ENCODE data around the gene SHOX. TPM values are rescaled to one million over a fixed set of nuclear protein-coding genes. Genes with fewer than 3 reads are reported as not detected.
"Not testable (repeated sequence)": the region's sequence is repeated elsewhere in the genome, so short reads cannot be mapped to it uniquely, and the experiment has no call there.

Gene SHOX
- total RNA-seq, result not detected

DNA sequence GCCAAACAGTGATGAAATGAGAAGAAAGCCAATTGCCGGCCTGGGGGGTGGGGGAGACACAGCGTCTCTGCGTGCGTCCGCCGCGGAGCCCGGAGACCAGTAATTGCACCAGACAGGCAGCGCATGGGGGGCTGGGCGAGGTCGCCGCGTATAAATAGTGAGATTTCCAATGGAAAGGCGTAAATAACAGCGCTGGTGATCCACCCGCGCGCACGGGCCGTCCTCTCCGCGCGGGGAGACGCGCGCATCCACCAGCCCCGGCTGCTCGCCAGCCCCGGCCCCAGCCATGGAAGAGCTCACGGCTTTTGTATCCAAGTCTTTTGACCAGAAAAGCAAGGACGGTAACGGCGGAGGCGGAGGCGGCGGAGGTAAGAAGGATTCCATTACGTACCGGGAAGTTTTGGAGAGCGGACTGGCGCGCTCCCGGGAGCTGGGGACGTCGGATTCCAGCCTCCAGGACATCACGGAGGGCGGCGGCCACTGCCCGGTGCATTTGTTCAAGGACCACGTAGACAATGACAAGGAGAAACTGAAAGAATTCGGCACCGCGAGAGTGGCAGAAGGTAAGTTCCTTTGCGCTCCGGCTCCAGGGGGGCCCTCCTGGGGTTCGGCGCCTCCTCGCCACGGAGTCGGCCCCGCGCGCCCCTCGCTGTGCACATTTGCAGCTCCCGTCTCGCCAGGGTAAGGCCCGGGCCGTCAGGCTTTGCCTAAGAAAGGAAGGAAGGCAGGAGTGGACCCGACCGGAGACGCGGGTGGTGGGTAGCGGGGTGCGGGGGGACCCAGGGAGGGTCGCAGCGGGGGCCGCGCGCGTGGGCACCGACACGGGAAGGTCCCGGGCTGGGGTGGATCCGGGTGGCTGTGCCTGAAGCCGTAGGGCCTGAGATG, at the start of gene SHOX:
TSS of gene SHOX (plus strand) at position 180 of the 885 bp plus-strand sequence. CDS start at position 287, 107 bp downstream.
- DNase-seq (ENCODE audit: low spot score), result peak; percentile 25

DNA sequence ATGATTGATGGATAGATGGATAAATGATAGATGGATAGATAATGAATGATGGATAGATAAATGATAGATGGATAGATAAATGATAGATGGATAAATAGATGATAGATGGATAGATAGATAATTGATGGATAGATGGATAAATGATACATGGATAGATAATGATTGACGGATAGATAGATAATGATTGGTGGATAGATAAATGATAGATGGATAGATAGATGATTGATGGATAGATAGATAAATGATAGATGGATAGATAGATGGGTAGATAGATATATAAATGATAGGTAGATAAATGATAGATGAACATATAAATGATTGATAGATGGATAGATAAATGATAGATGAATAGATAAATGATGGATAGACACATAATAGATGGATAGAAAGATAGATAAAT, 49.5 kb upstream of the SHOX start:
- DNase-seq (ENCODE audit: low spot score), result no peak

DNA sequence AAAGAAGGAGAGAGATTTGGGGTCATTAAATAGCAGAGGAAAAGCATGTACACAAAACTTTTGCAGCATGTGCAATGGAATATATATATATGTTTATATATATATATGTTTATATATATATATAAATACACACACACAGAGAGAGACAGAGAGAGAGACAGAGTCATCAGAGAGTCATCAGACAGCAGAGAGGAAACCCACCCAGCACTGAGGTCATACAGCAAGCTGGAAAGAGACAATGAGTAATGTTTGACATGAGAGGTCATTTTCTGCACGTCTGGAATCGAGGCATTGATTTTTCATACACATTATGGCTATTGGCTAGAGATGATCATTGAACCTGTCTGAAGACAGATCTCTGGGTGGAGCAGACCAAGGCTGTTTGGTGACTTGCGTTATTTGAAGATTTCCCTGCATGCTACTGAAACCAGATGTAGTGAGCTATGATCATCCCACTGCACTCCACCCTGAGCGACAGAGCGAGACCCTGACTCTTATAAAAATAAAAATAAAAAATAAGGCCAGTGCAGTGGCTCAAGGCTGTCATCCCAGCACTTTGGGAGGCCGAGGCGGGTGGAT, 48.8 kb upstream of the SHOX start:
- DNase-seq (ENCODE audit: low spot score), result no peak

DNA sequence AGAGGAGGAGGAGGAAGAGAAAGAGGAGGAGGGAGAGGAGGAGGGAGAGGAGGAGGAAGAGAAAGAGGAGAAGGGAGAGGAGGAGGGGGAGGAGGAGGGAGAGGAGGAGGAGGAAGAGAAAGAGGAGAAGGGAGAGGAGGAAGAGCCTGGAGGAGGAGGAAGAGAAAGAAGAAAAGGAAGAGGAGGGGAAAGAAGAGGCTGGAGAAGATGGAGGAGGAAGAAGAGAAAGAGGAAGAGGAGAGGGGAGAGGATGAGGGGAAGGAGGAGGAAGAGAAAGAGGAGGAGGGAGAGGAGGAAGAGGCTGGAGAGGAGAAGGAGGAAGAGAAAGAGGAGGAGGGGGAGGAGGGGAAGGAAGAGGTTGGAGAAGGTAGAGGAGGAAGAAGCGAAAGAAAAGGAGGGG, 46.0 kb upstream of the SHOX start:
- no peak for DNase-seq (ENCODE audit: low spot score)

DNA sequence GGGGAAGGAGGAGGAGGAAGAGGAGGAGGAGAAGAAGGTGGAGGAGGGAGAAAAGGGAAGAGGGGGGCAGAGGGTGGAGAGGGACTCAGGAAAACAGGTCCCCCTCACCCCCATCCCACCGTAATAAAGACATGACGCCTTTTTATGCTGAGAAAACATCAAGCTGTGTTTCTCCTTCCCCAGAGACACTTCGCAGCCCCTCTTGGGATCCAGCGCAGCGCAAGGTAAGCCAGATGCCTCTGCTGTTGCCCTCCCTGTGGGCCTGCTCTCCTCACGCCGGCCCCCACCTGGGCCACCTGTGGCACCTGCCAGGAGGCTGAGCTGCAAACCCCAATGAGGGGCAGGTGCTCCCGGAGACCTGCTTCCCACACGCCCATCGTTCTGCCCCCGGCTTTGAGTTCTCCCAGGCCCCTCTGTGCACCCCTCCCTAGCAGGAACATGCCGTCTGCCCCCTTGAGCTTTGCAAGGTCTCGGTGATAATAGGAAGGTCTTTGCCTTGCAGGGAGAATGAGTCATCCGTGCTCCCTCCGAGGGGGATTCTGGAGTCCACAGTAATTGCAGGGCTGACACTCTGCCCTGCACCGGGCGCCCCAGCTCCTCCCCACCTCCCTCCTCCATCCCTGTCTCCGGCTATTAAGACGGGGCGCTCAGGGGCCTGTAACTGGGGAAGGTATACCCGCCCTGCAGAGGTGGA, 45.3 kb upstream of the SHOX start:
- DNase-seq (ENCODE audit: low spot score), result no peak

DNA sequence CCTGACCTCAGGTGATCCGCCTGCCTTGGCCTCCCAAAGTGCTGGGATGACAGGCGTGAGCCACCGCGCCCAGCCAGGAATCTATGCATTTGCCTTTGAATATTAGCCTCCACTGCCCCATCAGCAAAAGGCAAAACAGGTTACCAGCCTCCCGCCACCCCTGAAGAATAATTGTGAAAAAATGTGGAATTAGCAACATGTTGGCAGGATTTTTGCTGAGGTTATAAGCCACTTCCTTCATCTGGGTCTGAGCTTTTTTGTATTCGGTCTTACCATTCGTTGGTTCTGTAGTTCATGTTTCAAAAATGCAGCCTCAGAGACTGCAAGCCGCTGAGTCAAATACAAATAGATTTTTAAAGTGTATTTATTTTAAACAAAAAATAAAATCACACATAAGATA, 44.2 kb upstream of the SHOX start:
- DNase-seq (ENCODE audit: low spot score), result no peak

DNA sequence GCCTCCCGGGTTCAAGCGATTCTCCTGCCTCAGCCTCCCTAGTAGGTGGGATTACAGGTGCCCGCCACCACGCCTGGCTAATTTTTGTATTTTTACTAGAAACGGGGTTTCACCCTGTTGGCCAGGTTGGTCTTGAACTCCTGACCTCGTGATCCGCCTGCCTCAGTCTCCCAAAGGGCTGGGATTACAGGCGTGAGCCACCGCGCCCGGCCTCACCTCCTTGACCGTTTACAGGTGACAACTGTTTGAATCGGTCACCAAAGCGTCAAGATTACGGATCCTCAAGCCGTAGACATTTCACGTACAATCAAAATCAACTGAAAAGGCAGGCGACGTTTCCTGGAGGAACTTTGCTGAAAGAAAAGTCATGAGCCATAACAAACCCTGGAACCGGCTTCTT, 41.3 kb upstream of the SHOX start:
- DNase-seq (ENCODE audit: low spot score), result not testable (repeated sequence)

DNA sequence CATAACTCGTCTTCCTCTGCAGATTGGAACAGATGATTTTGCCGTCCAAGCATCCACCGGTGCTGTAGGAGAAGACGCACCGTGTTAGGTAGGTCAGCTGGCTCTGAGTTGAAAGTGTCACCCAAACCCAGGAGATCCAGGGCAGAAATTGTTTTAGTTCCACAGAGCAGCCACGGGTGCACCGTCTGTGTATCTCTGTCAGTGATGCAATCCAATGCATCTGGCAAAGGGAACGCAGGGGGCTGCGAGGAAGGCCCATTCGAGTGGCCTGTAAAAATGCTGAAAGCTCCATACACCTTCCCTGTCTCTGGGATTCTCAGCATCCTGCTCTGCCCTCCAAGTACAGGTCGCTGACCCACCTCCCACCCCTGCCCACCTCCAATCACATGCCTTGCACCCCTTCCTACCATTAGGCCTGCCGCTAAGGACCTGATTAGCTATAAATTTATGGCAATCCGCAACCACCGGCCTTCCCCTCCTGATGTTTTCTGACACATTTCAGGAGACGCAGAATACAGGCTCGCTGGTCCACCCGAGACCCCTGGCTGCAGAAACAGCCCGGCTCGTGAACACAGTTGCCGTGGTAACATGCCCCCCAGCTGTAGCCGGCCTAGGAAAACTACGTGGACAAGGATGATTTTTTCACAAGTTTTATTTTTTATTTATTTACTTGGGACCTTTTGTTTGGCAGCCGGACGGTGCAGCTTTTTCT, 39.7 kb upstream of the SHOX start:
- no peak for DNase-seq (ENCODE audit: low spot score)

DNA sequence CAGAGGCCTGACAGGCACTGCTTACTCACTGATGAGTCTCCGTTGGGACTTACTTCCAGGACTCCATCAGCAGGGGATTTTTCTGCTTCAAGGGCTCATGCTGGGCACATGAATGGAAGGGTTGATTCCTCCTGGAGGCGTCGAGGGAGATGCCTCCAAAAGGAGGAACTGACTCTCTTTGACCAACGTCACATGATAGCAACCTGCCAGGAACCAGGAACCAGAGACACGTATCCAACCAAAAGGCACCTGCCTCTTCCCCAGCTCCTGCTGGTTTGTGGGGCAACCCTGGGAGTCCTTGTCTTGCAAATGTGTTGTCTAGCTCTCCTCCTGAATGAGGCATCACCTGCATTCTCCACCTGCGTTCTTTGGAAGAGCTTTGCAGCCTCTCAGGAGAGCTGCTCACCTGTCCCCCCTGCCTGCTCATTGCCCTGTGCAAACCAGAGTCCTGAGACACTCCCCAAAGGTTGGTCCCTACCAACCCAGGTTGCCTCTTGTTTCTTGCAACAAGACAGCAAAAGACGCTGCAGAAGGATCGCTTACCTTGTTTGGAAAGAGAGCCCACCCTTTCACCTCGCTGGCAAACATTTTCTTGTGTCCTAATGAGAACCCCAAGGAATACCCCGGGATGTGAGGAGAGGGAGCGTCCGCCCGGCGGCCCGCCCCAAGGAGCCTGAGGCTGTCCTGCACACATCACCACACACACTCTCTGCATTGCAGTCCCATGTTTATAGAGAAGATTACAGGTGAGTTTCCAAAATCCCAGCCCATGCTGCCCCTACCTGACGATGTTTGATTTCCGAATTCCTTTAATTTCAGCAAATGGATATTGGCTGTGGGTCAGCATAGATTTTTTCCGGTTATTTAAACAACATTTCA, 30.5 kb upstream of the SHOX start:
- DNase-seq (ENCODE audit: low spot score), result no peak

DNA sequence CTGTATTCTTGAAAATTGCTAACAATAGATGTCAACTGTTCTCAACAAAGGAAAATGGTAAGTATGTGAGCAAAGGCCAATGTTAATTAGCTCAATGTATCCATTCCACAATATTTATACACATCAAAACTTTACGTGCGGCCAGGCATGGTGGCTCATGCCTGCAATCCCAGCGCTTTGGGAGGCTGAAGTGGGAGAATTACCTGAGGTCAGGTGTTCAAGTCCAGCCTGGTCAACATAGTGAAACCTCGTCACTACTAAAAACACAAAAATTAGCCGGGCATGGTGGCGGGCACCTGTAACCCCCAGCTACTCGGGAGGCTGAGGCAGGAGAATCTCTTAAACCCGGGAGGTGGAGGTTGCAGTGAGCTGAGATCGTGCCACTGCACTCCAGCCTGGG, 27.6 kb upstream of the SHOX start:
- DNase-seq (ENCODE audit: low spot score), result not testable (repeated sequence)

DNA sequence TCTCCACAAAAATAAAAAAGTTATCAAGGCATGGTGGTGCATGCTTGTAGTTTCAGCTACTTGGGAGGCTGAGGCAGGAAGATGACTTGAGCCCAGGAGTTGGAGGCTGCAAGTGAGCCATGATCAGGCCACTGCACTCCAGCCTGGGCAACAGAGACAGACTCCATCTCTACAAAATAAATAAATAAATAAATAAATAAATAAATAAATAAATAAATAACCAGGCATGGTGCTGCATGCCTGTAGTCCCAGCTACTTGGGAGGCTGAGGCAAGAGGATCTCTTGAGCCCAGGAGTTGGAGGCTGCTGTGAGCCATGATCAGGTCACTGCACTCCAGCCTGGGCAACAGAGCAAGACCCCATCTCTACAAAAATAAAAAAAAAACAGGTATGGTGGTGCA, 26.0 kb upstream of the SHOX start:
- DNase-seq (ENCODE audit: low spot score), result not testable (repeated sequence)

DNA sequence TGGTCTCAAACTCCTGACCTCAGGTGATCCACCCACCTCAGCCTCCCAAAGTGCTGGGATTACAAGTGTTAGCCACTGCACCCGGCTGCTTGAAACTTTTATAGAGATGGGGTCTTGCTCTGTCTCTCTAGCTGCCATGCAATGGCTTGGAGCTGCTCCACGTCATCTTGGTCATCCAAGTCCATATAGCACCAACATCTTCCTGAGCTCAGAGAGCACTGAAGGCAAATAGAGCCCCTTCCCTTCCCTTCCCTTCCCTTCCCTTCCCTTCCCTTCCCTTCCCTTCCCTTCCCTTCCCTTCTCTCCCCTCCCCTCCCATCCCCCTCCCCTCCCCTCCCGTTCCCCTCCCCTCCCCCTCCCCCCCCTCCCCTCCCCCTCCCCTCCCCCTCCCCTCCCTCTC, 22.5 kb upstream of the SHOX start:
- not testable (repeated sequence) for DNase-seq (ENCODE audit: low spot score)

DNA sequence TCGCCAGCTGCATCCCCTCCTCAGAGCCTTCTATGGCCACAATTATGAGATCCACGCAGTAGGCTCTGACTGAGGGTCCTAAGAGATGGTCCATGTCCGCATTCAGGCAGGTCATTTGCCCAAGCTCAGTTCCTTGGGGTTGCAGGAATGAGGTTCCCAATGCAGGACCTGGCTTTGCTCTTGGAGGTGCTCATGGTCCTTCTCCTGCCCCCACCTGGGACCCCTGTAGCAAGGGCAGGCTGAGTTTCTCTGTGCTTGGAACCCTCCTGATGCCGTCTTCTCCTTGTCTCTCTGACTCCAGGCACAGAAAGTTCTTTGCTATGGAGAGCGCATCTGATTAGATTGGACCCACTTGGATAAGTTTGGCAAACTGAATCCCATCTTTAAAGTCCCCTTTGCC, 16.5 kb upstream of the SHOX start:
- DNase-seq (ENCODE audit: low spot score), result no peak

DNA sequence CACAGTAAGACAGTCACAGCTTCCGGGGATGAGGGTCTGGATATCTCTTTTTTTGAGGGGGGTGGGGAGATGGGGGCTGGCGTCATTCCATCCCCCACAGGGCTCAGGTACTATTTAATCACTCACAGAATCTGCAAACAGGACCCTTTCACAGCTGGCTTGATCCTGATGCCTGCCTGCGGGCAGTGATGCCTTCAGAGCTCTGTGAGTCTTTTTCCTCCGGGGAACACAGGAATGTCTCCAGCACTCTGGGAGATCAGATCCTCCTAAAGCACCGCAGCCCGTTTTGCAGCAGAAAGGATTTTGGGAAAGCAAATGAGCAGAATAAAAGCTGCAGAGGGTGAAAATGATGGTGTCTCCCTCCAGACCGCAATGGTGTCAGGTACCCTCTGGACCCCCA, 13.2 kb upstream of the SHOX start:
- peak; percentile 15 for DNase-seq (ENCODE audit: low spot score)

DNA sequence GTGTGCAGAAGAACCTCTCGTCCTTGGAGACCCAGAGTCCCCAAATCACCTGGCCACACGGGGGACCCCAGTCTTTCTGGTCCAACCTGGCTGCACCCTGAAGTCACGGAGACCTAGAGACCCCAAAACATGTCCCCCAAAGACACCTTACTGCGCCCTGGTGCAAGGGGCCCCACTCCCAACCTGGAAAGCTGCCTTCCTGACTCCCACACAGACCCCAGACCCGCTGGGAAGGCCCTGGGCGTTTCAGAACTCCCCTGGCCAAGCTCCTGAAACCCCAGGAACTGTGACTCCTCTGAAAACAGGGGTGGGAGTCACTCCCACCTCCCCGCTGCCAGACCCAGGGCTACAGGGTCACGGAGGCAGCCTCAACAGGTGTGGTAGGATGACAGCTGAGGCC, 12.7 kb upstream of the SHOX start:
- peak; percentile 14 for DNase-seq (ENCODE audit: low spot score)

DNA sequence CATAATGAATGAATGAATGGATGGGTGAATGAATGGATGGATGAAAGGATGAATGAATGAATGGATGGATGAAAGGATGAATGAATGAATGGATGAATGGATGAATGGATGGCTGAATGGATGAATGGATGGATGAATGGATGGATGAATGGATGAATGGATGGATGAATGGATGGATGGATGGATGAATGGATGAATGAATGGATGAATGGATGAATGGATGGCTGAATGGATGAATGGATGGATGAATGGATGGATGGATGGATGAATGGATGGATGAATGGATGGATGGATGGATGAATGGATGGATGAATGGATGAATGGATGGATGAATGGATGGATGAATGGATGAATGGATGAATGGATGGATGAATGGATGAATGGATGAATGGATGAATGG, 12.3 kb upstream of the SHOX start:
- DNase-seq (ENCODE audit: low spot score), result not testable (repeated sequence)

DNA sequence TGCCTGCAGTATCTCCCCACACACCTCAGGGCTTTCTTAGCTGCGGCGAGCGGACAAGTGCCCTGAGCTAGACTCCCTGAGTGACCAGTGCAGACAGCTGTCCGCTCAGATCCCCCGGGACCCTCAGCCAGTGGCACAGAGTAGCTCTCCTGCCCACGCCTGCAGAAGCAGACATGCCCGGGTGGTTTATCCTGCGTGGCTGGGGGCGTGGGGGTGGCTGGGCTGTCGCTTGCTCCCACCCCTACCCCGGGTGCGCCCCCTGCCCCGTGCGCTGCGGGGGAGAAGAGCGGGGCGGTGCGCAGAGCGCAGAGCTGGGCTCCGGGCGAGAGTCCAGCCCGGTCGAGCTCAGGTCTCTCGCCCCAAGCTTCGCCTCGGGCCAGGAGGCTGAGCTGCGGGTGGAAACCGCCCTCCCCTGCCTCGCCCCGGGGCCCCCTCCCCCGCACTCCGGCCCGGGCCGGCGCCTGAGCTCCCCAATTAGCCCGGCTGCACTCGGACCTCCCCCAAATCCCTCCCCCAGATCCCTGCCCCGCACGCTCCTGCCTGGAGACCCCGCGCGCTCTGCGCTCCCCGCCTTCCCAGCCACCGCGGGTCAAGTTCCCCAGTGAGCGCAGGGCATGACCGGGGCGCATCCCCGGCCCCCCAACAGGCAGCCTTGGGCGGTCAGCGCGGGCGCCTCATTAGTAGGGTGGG, 11.7 kb upstream of the SHOX start:
- DNase-seq (ENCODE audit: low spot score), result peak; percentile 22

DNA sequence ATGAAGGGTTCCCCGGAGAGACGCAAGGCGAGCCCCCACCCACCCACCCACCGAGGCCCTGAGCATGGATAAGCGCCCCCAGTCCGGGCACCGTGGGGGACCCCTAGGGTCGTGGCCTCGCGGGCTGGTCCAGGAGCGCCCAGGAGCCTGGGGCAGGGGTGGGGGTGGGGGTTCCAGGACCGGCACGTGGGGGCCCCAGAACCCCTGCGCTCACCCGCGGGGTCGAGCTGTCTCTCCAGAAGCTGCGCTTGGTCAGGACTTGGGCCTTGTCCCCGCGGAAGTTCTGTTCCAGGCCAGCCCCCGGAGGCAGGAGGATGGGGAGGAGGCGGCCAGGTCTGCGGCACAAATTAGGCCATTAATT, 11.2 kb upstream of the SHOX start:
- peak; percentile 23 for DNase-seq (ENCODE audit: low spot score)

DNA sequence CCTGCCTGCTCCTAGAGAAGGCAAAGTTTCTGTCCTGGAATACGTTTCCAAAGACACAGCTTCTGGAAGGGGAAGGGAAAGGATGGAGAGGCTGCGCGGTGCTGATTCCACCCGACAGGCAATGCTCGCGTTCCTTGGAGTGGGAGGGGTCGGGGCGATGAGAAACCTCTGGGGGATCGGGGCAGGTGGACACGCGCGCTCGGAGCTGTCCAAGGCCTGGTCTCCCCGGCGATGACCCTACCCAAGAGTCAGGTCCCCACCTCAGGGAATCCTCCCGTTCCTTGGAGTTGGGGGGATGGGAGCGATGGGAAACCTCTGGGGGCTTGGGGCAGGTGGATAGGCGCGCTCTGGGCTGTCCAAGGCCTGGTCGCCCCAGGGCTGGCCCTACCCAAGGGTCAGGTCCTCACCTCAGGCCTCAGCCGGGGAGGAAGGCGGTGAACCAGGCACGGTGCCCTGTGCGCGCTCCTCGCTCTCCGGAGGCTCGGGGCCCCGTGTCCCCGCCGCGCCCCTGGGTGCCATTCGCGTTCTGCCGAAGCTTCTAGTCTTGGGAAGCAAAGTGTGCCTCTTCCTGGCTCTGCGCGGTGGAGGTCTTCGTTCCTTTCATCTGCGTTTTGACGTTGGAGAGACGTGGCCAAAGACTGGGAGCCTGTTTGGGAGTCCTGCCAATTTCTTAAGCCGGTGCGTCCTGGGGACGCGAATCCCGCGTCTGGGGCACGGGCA, 10.6 kb upstream of the SHOX start:
- DNase-seq (ENCODE audit: low spot score), result peak; percentile 35
